GM19099 (cell line): Measurements from ENCODE around the gene TRPM1.

Experiments used
- POLR2A ChIP-seq: IDR thresholded peaks from 3 replicates; pipeline ENCODE4 v1.6.1; 2011; ENCODE audit warnings: low read depth; ENCODE audit not compliant: insufficient read length; ENCODE audit errors: extremely low read depth

The TRPM1 gene

GRCh38 chr15:31101262-31102038, at the start of gene TRPM1:
Gene TRPM1 (minus strand): TSS chr15:31101725. CDS start chr15:31081355, 20,370 bp downstream.
- TF ChIP-seq POLR2A, result no peak

GRCh38 chr15:31150732-31151231, 49.3 kb upstream of the TRPM1 start:
- no peak for TF ChIP-seq POLR2A

- no peak for TF ChIP-seq POLR2A
Measured at GRCh38 chr15:31149987-31150386, 48.5 kb upstream of the TRPM1 start.

GRCh38 chr15:31149088-31149505, 47.6 kb upstream of the TRPM1 start:
- TF ChIP-seq POLR2A, result no peak

- TF ChIP-seq POLR2A, result no peak
Measured at GRCh38 chr15:31148297-31149087, 47.0 kb upstream of the TRPM1 start.

GRCh38 chr15:31147944-31148296, 46.4 kb upstream of the TRPM1 start:
- TF ChIP-seq POLR2A, result no peak

GRCh38 chr15:31147456-31147855, 45.9 kb upstream of the TRPM1 start:
- no peak for TF ChIP-seq POLR2A

- no peak for TF ChIP-seq POLR2A
Measured at GRCh38 chr15:31145271-31145911, 43.9 kb upstream of the TRPM1 start.

GRCh38 chr15:31141792-31142191, 40.3 kb upstream of the TRPM1 start:
- TF ChIP-seq POLR2A, result no peak

- TF ChIP-seq POLR2A, result no peak
Measured at GRCh38 chr15:31136607-31137328, 35.2 kb upstream of the TRPM1 start.

- TF ChIP-seq POLR2A, result no peak
Measured at GRCh38 chr15:31136016-31136415, 34.5 kb upstream of the TRPM1 start.

- TF ChIP-seq POLR2A, result no peak
Measured at GRCh38 chr15:31135523-31135922, 34.0 kb upstream of the TRPM1 start.

- no peak for TF ChIP-seq POLR2A
Measured at GRCh38 chr15:31133890-31134289, 32.4 kb upstream of the TRPM1 start.

- TF ChIP-seq POLR2A, result no peak
Measured at GRCh38 chr15:31131853-31132375, 30.4 kb upstream of the TRPM1 start.

GRCh38 chr15:31130576-31131237, 29.2 kb upstream of the TRPM1 start:
- TF ChIP-seq POLR2A, result no peak
